HG03460 (cell line): ENCODE data around the gene PNLDC1.
A peak's percentile ranks its signal among the peaks of the same experiment; 100 is the strongest.
"Not testable (repeated sequence)": the region's sequence is repeated elsewhere in the genome, so short reads cannot be mapped to it uniquely, and the experiment has no call there.

Experiments
- ATAC-seq: cut with Tn5 transposase; IDR thresholded peaks from one replicate; pipeline ENCODE4 v1.9.1; 2021; ENCODE audit not compliant: unreplicated experiment

PNLDC1 gene

DNA sequence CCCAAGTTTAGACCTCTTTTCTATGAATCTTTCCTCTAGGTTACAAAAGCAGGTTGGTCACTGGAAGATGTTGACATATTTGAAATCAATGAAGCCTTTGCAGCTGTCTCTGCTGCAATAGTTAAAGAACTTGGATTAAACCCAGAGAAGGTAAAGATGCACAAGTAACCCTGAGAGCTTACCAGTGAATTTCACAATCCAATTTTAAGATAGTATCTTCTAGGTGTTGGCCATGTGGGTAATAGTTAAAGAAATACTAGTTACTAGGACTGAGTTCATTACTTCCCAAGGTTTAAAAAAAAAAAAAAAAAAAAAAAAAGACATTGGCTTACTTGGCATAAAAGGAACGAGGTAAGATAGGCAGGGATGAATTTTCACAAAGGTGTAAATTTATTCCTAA is 21.9 kb upstream of the PNLDC1 start:
- ATAC-seq = no peak

DNA sequence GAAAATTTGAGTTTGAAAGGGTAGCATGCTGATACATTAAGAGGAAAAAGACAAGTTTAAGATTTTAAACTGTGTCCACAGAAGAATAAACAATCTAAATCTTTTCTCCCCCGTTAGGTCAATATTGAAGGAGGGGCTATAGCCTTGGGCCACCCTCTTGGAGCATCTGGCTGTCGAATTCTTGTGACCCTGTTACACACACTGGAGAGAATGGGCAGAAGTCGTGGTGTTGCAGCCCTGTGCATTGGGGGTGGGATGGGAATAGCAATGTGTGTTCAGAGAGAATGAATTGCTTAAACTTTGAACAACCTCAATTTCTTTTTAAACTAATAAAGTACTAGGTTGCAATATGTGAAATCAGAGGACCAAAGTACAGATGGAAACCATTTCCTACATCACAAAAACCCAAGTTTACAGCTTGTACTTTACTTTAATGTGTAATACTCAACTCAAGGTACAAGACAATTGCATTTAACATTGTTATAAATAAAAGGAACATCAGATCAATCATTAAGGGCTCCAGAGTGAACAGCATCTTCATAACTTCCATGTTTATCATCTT is 21.5 kb upstream of the PNLDC1 start:
- no peak for ATAC-seq

DNA sequence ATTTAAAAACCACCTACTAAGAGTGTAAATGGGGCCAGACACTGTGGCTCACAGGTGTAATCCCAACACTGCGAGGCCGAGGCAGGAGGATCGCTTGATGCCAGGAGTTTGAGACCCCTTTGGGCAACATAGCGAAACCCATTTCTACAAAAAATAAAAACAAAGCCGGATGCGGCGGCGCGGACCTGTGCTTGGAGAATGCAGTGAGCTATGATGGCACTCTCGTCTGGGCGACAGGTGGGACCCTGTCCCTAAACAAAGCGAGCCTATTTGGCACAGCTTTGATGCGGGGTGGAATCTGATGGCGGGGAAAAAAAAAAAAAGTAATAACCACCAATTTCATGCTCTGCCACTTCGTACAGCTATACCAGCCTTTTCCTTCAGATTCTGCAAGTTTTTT is 11.8 kb upstream of the PNLDC1 start:
- ATAC-seq = no peak

DNA sequence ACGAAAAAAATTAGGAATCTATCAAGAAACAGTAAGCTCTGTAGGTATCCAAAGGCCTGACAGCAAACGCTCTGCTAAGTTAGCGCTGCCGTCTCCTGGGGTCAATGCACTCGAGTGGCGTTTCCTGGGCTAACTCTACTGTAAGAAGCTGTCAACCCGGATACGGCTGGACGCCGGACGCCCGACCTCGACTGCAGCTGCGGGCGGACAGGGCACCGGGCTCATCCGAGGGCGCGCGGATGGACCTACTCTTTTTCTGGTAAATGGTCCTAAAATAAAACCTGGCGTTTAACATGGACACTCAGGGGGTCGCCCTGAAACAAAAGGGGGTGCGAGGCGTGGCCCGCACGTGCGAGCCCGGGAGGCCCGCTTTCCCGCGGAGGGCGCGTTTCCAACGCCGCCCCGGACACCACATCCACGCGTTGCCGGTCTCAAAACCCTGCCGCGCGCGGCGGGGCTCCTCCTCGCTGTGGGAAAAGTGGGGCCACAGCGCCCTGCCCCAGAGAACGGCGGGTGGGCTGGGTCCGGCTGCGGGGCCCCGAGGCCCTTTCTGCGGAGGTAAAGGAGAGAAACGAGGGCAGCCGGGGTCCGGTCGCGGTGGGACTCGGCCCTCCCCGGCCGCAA is 11.2 kb upstream of the PNLDC1 start:
- ATAC-seq = peak; percentile 15

DNA sequence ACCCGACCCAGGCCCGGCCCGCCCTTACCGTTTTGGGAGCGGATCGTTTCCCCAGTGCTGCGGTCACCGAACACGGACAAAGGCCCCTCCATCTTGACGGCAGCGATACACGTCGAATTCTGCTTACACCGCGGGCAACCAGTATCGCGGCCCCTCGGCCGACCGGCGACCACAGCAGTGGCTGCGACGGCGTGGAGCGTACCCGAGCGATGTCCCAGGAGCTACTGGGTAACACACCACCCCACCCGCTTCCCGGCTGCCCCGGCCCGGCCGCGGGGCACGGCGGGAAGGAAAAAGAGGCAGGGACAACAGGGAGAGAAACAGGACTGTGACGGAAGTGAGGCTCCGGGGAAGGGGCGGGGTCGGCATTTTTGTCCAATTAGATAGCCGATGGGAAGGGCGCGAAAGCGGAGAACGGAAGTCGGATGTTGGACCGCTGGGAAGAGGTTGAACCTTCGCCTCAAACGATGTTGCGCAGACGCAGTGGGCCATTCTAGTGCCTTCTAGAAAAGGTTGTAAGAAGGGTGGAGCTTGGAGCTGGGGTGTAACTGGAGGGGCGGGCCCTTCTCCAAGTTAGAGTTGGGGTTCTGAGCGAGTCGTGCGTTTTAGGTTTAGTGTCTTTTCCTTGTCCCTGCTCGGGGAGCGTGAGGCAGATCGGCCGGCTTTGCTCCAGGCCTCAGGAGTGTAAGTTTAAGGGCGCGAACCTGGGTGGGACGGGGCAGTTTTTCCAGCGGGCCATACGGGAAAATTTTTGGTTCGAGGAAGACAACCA is 10.5 kb upstream of the PNLDC1 start, which contains the start of gene TCP1:
TSS of gene TCP1 (minus strand) at position 226 of the 772 bp plus-strand sequence. CDS start at position 92, 134 bp downstream.
- peak; percentile 73 for ATAC-seq

DNA sequence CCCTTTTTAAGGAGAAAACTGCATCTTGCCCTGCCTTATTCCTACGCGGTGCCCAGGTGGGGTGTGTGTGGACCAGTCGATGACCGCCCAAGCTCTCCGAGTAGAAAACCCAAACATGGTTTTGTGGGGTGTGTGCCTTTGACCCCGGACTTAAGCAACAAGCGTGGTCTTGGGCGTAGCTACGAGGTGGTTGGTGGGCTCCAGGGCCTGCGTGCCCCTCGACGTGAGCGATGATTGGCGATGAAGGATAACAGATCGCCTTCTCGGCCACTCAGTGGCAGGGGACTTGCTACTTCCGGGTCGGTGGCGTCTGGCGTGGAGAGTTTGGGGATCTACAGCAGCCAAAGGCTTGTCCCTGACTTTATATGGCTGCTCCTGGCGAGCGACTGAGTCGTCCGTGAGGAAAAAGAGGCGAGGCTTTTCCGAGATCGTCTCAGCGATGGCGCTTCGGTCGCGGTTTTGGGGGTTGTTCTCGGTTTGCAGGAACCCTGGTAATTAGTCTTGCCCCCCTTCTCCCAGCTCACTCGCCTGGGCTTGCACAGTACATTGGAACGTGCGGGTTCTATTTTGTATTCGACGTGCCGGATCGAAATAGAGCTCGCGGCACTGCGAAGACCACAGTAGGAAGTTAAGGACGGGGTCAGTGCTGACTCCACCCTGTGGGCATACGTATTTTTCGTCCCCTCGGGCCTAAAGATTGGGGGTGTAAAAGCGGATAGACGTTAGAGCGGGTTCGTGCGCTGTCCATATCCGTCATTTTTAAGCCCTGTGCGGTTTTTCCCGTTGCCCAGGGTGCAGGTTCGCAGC is 9.7 kb upstream of the PNLDC1 start, which contains the start of gene MRPL18:
TSS of gene MRPL18 (plus strand) at position 319 of the 807 bp plus-strand sequence. CDS start at position 440, 121 bp downstream.
- peak; percentile 82 for ATAC-seq

DNA sequence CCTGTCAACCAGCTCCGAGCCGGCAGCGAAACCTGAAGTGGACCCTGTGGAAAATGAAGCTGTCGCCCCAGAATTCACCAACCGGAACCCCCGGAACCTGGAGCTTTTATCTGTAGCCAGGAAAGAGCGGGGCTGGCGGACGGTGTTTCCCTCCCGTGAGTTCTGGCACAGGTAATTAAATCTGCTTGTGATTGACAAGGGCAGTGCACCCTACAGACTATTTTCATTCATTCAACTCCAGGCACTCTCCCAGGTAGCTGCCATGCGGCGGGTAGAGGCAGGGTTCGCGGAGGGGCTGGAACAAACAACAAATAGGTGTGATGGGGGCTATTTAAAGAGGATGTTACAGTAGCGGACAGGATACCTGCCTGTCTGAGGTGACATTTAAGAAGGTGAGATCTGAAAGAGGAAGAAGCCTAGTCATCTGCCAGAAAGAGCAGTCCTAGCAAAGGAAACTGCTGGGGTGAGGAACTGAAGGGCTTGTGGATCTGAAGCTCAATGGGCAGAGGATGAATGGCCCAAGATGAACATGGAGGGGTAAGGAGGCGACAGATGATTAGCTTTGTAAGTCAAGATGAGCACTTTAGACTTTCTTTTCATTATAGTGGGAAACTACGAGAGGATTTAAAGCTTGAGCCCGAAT is 9.0 kb upstream of the PNLDC1 start:
- no peak for ATAC-seq

DNA sequence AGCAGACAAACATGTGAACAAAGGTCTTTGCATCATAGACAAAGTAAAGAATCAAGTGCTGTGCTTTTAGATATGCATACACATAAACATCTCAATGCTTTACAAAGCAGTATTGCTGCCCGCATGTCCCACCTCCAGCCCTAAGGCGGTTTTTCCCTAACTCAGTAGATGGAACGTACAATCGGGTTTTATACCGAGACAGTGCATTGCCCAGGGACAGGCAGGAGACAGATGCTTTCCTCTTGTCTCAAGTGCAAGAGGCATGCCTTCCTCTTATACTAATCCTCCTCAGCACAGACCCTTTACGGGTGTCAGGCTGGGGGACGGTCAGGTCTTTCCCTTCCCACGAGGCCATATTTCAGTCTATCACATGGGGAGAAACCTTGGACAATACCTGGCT is 5.1 kb upstream of the PNLDC1 start:
- ATAC-seq = not testable (repeated sequence)

DNA sequence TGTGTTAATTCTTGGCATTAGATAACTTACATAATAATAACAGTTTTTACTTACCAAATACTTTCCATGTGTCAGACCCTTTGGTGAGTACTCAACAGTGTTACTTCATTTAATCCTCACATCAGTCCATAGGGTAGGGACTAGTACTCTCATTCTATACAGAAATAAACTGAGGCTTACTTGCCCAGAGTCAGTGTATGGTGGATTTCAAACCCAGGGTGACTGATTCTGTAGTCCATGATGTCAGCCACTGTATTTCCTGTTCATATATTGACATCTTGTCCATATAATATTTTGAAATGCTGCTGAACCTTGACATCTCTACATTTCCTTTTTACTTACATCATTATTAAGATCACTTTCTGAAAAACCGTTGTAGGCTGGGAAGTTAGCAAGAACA is 2.5 kb upstream of the PNLDC1 start:
- no peak for ATAC-seq

DNA sequence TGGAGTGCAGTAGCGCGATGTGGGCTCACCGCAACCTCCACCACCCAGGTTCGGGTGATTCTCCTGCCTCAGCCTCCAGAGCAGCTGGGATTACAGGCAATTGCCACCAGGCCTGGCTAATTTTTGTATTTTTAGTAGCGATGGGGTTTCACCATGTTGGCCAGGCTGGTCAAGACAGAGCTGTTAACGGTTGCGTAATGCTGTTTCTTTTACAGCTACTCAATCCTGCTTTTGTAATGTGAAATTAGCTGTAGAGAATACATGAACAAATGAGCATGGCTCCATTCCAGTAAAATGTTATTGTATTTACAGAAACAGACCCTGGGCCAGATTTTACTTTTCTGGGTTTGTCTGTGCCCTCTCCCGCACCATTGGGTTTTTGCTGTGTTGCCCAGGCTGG is 1.9 kb downstream of the PNLDC1 start:
- no peak for ATAC-seq

DNA sequence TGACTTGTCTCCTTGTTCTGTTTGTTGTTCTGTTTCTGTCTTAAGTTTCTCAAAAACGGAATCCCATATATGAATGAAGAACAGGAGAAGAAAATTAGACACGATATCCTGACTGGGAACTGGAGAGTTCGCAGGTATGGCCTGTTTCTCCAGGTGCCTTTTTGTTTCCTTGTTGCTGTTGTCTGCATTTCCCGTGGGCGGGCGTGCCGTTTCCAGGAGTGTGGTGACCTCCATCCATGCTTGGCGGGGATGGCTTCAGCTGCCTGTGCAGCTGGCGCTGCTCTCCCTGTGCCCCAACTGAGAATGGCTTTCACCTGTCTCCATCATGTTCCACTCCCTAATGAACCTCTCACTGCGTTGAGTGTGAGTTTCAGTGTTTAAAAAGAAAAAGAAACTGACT is 4.4 kb downstream of the PNLDC1 start:
- ATAC-seq = no peak

DNA sequence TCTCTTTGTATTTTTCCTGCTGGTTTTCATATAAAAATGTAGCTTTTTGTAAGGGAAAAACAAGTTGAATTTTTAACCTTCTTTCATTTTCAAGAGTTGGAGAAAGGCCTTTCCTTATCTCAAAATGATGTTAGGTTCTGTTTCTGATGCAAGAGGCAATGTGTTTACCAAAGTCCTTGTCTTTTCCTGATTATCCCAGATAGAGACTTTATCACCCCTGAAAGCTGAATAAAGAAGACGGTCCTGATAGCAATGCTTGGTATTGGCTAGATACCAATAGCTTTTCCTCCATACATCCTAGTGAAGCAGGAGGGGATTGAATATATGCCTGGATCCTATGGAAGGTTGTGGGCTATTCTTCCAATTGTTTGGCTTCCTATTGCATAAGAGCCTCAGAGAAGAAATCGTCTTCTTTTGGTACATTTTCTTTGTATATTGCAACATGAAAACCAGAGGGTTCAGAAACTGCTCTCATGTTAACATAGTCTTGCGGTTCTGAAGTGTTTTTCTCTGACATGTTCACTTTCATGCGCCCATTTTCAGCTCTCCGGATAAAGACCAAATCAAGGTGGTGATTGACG is 5.5 kb downstream of the PNLDC1 start:
- ATAC-seq = no peak

DNA sequence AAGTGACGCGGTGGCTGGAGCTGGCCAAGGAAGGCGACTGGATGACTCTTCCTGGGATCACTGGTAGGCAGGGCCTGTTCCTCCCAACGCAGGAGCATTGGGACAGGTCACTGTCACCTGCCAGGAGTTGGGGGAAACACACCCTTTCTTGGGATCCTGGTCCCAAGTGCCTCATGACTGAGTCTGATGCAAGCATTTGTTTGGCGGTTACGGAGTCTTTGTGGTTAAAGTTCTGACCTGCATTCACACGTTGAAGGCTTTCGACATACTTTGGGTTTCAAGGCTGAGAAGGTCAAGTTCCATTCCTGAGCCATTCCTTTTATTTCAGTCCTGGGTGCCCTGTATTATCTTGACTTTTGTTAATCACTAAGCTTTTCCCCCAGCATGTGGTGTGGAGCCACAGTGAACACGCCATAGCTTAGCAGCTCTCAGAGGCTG is 6.0 kb downstream of the PNLDC1 start:
- ATAC-seq = no peak

DNA sequence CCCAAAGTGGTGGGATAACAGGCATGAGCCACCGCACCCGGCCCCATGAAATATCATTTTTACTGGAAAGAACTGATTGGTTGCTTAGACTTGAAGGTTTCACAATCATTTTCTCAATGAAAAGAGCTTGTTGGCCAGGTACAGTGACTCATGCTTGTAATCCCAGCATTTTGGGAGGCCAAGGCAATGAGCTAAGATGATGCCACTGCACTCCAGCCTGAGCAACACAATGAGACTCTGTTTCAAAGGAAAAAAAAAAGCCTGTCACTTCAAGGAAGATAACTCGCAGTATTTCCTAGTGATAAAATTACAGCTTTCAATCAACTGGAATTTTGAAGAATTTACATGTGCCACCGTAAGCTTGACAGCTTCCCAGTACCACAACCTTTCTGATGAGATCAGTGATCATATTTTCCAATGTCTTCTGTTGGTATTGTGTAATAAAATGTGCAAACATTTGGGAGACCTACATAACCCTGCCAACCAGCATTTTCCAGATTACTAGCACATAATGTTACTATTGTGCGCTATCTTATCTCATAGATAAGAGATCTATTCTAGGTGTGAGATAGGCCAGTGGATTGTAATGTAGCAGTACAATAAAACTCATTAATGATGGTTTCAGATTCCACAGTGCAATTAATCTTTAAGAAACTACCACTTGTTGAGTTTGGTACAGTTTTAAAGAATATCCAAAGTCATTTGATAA is 7.2 kb downstream of the PNLDC1 start:
- ATAC-seq = no peak

DNA sequence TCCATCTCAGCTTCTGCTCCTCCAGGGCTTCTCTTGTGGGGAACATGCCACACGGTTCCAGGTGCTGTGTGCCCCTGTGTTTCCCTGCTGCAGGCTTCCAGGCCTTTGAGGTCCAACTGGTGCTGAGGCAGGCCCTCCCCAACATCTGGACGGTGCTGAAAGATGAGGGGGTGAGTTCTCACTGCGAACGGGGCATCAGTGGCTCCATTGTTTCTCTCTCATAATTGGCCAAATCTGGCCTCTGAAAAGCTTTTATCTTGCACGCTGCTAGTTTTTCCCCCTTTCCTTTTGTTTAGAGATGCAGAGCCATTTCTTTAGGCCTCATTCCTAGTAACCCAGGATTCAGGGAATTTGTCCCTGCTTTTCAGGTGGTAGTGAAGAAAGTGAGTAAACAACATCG is 8.6 kb downstream of the PNLDC1 start:
- no peak for ATAC-seq

DNA sequence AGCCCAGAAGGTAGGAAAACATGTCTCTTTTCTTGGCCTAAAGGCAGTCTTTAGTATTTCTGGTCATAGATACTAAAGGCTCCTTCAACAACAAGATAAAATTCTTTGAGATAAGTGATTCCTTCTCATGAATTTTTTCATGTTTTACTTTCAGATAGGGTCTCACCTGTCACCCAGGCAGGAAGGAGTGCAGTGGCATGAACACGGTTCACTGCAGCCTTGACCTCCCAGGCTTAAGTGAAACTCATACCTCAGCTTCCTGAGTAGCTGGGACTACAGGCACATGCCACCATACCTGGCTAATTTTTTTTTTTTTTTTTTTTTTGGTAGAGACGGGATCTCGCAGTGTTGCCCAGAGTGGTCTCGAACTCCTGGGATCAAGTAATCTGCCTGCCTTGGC is 9.1 kb downstream of the PNLDC1 start:
- ATAC-seq = peak; percentile 73

DNA sequence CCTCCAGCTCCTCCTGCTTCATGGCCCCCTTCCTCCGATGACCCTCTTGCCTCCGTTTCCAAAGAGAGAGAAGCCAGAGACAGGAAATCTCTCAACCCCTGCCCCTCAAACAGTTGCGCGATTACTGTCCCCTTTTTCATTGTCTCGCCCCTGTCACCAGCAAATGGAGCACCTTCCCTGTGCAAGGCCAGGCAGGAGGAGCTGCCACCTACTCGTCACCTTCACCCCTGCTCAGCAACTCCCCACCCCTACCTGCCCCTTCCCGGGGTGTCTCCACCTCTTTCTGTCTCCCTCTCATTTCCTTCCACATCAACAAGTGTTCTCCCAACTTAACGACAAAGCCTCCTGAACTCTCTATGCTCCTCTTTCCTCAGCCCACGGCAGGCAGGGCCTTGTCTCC is 13.7 kb downstream of the PNLDC1 start:
- no peak for ATAC-seq

DNA sequence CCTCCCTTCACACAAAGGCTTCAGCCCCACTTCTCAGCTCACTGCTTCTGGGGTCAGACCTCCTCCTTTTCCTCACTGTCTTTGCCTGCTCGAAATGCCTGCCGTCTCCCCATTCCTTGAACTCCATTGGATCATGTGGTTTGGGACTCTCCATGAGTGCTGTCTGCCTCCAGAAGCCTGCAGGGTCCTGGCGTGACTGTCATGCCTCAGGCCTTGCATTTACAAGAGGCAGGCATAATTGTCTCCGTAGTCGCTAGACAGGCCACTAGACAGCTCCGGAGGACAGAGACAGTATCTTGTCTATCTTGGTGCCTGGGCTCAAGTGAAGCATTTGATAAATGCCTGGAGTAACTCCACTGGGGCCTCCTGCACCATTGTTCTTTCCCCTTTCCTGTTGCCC is 15.3 kb downstream of the PNLDC1 start:
- ATAC-seq = no peak

DNA sequence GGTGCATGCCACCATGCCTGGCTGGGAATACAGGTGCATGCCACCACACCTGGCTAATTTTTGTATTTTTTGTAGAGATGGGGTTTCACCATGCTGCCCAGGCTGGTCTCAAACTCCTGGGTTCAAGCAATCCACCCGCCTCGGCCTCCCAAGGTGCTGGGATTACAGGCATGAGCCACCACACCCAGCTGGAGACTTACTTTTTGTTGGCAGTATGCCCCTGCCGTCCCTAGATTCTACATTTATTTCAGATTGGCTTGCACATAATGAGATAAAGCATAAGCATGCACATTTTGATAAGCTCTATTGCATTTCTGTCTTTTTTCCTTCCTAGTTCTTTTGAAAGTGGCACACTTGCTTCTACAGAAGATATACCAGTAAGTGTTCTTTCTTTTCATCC is 16.7 kb downstream of the PNLDC1 start:
- not testable (repeated sequence) for ATAC-seq
